ENCODE data around the gene NLRP11.
"Not testable (repeated sequence)": the region's sequence is repeated elsewhere in the genome, so short reads cannot be mapped to it uniquely, and the experiment has no call there.

The NLRP11 gene

DNA sequence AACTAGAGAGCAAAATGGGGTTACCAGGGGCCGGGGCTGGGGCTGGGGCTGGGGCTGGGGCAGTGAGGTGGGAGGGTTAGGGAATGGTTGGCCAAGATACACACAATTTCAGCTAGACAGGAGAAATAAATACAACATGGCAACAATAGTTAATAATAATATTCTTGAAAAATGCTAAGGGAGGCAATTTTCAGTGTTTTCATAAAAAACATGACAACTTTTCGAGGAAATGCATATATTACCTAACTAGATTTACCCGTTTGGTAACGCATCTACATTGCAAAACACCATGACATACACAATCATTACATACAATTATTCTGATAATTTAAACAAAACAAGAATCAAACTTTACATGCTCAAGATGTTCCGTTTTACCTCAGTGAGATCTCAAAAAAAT, 50.7 kb downstream of the NLRP11 start:
- Mint-ChIP-seq H3K27me3 (ENCODE audit: low read depth) (no peaks in the 10 kb centered on the region), H3K36me3 (ENCODE audit: low read depth) (peaks cover 3% of the 10 kb centered on the region), H3K27ac (no peak overlapping the region), H3K4me1 (no peaks in the 10 kb centered on the region), H3K4me3 (no peak overlapping the region), H3K9me3 (peaks cover 37% of the 10 kb centered on the region)
- TF ChIP-seq, protein P1, sequence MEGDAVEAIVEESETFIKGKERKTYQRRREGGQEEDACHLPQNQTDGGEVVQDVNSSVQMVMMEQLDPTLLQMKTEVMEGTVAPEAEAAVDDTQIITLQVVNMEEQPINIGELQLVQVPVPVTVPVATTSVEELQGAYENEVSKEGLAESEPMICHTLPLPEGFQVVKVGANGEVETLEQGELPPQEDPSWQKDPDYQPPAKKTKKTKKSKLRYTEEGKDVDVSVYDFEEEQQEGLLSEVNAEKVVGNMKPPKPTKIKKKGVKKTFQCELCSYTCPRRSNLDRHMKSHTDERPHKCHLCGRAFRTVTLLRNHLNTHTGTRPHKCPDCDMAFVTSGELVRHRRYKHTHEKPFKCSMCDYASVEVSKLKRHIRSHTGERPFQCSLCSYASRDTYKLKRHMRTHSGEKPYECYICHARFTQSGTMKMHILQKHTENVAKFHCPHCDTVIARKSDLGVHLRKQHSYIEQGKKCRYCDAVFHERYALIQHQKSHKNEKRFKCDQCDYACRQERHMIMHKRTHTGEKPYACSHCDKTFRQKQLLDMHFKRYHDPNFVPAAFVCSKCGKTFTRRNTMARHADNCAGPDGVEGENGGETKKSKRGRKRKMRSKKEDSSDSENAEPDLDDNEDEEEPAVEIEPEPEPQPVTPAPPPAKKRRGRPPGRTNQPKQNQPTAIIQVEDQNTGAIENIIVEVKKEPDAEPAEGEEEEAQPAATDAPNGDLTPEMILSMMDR (IDR thresholded peaks at IDR 0.05; ENCODE audit: unreplicated experiment in 3 of 3): no peak

DNA sequence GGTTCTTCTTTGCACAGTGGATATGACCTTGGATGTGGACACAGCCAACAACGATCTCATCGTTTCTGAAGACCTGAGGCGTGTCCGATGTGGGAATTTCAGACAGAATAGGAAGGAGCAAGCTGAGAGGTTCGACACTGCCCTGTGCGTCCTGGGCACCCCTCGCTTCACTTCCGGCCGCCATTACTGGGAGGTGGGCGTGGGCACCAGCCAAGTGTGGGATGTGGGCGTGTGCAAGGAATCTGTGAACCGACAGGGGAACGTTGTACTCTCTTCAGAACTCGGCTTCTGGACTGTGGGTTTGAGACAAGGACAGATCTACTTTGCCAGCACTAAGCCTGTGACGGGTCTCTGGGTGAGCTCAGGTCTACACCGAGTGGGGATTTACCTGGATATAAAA, 53.5 kb downstream of the NLRP11 start:
- H3K27ac Mint-ChIP-seq: no peak overlapping the region
- peaks cover 42% of the 10 kb centered on the region for H3K9me3 Mint-ChIP-seq
- H3K27me3 Mint-ChIP-seq (ENCODE audit: low read depth): peaks cover 4% of the 10 kb centered on the region
- TF ChIP-seq, protein P1 (IDR thresholded peaks at IDR 0.05; ENCODE audit: unreplicated experiment in 3 of 3): no peak
- H3K4me1 Mint-ChIP-seq: no peaks in the 10 kb centered on the region
- peaks cover 3% of the 10 kb centered on the region for H3K36me3 Mint-ChIP-seq (ENCODE audit: low read depth)
- no peak overlapping the region for H3K4me3 Mint-ChIP-seq

DNA sequence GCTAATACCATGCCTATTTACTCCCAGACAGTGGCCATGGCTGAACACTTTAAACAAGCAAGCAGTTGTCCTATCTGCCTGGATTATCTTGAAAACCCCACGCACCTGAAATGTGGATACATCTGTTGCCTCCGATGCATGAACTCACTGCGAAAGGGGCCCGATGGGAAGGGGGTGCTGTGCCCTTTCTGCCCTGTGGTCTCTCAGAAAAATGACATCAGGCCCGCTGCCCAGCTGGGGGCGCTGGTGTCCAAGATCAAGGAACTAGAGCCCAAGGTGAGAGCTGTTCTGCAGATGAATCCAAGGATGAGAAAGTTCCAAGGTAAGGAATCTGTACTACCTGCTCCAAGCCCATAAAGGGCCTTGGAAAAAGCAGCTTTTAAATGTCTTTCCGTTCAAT, 54.3 kb downstream of the NLRP11 start:
- Mint-ChIP-seq H3K9me3 (peaks cover 37% of the 10 kb centered on the region), H3K36me3 (ENCODE audit: low read depth) (no peaks in the 10 kb centered on the region), H3K27me3 (ENCODE audit: low read depth) (peaks cover 4% of the 10 kb centered on the region)

DNA sequence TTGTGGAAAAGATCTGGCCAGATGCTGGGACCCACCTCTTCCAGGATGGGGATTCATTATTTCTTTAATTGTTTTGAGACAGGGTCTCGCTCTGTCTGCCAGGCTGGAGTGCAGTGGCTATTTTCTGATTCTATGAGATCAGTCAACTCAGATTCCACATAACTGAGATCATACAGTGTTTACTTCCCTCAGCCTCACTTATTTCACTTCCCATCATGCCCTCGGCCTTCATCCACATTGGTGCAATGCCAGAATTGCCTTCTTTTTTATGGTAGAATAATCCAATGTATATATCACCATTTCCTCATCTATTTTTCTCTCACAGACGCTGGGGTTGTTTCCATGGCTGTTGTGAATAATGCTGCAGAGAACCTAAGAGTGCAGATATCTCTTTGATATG, 62.2 kb downstream of the NLRP11 start:
- H3K27ac Mint-ChIP-seq; H3K4me3 Mint-ChIP-seq; H3K4me1 Mint-ChIP-seq; H3K27me3 Mint-ChIP-seq (ENCODE audit: low read depth); H3K36me3 Mint-ChIP-seq (ENCODE audit: low read depth): not testable (repeated sequence)
- peaks cover 16% of the 10 kb centered on the region for H3K9me3 Mint-ChIP-seq

More for the DNA sequence above, 54.3 kb downstream of the NLRP11 start:
- TF ChIP-seq, protein P1 (IDR thresholded peaks at IDR 0.05; ENCODE audit: unreplicated experiment in 3 of 3): no peak
- Mint-ChIP-seq H3K4me1 (no peaks in the 10 kb centered on the region), H3K4me3 (no peak overlapping the region), H3K27ac (no peak overlapping the region)

DNA sequence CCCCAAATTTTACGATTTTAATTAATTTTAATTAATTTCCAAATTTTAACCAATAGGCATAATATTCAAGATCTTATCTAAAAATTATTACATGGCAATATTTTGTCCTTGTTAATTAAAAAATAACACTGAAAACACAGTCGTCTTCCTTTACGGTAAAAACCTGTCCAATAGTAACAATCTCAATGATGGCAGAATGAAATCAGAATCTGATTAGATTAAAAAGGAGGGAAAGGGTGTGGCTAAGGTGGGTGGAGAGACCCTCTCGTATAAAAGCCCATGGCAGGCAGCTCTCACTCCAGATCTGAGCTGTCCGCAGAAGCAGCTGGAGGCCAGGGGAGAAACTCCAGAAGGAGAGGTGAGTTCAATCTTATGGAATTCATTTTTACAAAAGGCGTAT, 63.0 kb downstream of the NLRP11 start, which contains the start of gene RFPL4AL1:
Gene RFPL4AL1 (plus strand): TSS at position 301 of the 400 bp plus-strand sequence. CDS start 2,687 bp downstream, outside the sequence.
- H3K4me1 Mint-ChIP-seq; H3K27me3 Mint-ChIP-seq (ENCODE audit: low read depth); H3K36me3 Mint-ChIP-seq (ENCODE audit: low read depth); H3K27ac Mint-ChIP-seq; H3K4me3 Mint-ChIP-seq: not testable (repeated sequence)
- H3K9me3 Mint-ChIP-seq: peaks cover 14% of the 10 kb centered on the region

DNA sequence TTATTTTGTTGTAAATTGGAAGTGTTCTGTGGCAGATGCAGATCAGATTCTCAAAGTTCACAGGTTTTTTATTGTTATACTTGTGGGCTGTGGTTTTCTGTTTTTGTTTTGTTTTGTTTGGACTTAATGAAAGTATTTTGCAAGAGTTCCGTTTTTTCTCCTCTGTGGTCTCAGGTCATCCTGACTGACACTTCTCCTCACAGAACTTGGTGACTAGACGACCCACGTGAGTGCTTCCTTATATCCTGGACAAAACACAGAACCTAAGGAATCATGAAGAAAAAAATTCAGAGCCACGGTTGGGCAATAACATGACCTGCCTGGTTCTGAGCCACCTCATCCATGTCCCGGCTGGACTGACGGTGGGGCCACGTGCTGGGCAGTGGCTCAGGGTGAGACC, 65.3 kb downstream of the NLRP11 start:
- Mint-ChIP-seq H3K27ac (no peak overlapping the region), H3K36me3 (ENCODE audit: low read depth) (no peaks in the 10 kb centered on the region)
- TF ChIP-seq, protein P1 (IDR thresholded peaks at IDR 0.05; ENCODE audit: unreplicated experiment in 3 of 3): no peak

DNA sequence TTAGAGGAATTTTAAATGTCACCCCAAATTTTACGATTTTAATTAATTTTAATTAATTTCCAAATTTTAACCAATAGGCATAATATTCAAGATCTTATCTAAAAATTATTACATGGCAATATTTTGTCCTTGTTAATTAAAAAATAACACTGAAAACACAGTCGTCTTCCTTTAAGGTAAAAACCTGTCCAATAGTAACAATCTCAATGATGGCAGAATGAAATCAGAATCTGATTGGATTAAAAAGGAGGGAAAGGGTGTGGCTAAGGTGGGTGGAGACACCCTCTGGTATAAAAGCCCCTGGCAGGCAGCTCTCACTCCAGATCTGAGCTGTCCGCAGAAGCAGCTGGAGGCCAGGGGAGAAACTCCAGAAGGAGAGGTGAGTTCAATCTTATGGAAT, 73.0 kb downstream of the NLRP11 start, which contains the start of gene RFPL4A:
Gene RFPL4A (plus strand): TSS at position 301 of the 400 bp plus-strand sequence. CDS start 2,704 bp downstream, outside the sequence.
- peaks cover 26% of the 10 kb centered on the region for H3K9me3 Mint-ChIP-seq
- not testable (repeated sequence) for H3K27ac Mint-ChIP-seq; H3K27me3 Mint-ChIP-seq (ENCODE audit: low read depth); H3K4me1 Mint-ChIP-seq; H3K4me3 Mint-ChIP-seq; H3K36me3 Mint-ChIP-seq (ENCODE audit: low read depth)

More for the DNA sequence above, 65.3 kb downstream of the NLRP11 start:
- Mint-ChIP-seq H3K4me3 (no peak overlapping the region), H3K4me1 (no peaks in the 10 kb centered on the region), H3K9me3 (peaks cover 16% of the 10 kb centered on the region), H3K27me3 (ENCODE audit: low read depth) (no peaks in the 10 kb centered on the region)

DNA sequence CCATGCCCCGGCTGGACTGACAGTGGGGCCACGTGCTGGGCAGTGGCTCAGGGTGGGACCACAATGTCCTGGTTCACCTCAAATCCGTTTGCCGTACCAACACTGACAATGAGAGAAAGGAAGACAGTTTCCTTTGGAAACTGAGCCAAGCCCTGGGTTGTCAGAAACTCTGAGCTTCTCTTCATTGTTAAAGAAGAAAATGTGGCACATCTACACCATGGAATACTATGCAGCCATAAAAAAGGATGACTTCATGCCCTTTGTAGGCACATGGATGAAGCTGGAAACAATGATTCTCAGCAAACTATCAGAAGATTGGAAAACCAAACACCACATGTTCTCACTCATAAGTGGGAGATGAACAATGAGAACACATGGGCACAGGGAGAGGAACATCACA, 75.0 kb downstream of the NLRP11 start:
- H3K9me3 Mint-ChIP-seq: peaks cover 32% of the 10 kb centered on the region
- not testable (repeated sequence) for H3K36me3 Mint-ChIP-seq (ENCODE audit: low read depth); H3K4me1 Mint-ChIP-seq; H3K4me3 Mint-ChIP-seq; H3K27me3 Mint-ChIP-seq (ENCODE audit: low read depth); H3K27ac Mint-ChIP-seq

Data from nephron (organoid).